Activated CD8-positive, alpha-beta memory T cell treated with anti-CD3 and anti-CD28 coated beads, Interleukin-2, amount 50 U/mL, for 1 hour (primary cell): ENCODE measurements around the gene MINAR2.

Source experiments
- DNase-seq: peaks from one replicate; pipeline ENCODE4 v3.0.0-alpha.2; 2020; ENCODE audit errors: extremely low read depth

MINAR2 gene

DNA sequence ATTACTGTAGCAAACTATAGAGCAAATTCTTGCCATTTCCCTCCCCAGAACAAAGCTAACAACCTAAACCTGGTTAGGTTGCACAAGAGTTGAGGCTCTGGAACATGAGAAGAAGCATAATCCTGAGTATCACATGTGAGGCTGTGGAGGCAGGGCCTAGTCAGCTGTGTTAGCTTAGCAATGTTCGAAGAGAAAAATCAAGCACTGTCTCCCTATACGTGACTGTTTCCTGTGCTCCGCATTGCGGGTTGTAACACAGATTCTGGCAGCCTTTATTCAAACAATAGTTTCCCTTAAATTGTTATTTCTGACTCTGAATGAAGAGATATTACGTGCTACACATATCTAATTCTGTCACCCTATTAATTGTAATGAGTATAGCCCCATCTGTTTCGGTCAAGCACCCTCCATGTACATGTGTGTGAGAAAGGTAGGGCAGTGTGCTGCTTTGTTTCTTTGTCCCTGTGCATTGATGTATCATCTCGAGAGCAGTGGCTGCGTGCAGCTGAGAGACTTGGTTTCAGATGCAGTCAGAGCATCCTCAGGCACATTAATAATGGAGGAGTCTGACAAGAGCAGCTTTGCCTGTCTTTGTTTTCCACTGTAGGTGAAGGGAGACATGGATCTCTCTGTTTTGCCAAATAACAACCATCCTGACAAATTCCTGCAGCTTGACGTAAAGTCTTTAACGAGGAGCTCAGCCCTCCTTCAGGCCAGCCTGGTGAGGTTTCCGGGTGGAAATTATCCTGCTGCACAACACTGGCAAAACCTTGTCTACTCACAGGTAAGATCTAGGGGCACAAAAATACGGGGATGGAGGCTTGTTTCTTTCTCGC is at the start of gene MINAR2:
TSS of gene MINAR2 (plus strand) at position 523 of the 836 bp plus-strand sequence. CDS start at position 620, 97 bp downstream.
- DNase-seq: no peak

- DNase-seq: no peak
These were observed 49.2 kb upstream of the MINAR2 start for GRCh38 chr5:129698661-129699060.

DNA sequence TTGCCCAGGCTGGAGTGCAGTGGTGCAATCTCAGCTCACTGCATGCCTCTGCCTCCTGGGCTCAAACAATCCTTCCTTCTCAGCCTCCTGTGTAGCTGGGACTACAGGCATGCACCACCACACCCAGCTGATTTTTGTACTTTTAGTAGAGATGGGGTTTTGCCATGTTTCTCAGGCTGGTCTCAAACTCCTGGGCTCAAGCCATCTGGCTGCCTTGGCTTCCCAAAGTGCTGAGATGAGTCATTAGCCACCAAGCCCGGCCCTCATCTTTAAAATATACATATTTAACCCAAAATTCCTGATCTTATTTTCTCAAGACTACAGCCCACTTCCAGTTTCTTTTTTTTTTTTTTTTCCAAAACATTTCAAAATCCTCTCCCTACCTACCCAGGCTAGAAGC is 31.7 kb upstream of the MINAR2 start:
- no peak for DNase-seq

- DNase-seq: no peak
These were observed 31.2 kb upstream of the MINAR2 start for GRCh38 chr5:129716651-129717050.

- DNase-seq: no peak
These were observed 30.1 kb upstream of the MINAR2 start for GRCh38 chr5:129717751-129718310.

DNA sequence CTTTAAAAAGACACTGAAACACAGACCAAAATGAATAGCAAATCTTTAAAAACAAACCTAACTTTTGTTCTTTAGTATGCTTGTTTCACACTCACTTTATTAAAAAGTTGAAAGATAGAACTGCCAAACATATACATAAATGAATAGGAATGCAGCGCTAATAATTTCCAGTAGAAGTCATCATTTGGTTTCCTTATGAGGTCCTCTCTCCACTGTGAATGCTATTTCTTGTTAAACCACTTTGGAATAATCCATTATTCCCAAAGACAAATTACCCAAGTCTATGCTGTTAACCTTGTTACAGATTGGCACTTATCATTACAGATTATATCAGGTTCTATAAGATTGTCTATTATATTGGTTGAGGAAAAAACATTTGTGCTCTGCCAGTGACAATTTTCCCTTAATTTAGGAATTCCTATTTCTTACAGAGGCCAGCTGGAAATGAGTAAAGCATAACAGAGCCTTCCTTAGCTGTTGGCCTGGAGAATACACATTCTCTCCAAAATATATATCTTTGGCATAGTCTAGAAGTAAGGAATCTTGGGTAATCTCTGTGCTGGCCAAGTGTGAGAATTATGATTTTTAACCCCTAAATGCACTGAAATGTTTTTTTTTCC is 29.3 kb upstream of the MINAR2 start:
- no peak for DNase-seq

DNA sequence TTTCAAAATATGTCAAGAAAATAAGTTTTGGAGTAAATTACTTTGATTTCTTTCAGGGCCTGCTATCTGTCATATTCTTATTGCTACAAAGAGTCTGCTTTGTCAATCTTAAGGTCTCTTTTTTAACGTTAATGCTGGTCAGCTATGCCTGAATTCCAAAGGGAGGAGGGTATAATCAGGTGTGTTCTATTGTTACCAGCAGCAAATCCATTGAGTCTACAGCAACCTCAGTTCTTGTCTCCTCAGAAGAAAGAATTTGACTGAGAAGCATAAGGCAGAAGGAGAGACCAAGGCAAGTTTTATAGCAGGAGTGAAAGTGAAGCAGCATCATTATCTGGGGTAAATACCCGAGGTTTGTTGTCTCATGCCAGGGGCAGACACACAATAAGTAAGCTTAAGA is 23.7 kb upstream of the MINAR2 start:
- DNase-seq: no peak

DNA sequence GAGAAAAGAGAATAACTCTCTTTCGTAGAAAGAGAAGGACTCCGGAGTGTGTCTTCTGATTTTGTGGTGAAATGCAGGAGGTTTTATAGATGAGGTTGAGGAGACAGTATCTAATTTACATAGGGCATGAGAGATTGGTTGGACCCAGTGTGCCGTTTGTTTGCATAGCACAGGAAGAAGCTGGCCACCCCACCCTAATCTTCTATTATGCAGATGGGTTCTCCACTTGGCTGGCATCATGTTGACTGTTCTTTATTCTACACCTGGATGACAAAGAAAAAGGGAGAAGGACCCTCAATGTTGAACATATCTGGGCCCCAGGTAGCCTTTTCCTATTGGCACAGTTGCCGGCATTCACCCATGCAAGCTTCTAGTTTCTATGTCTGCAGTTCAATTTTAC is 23.2 kb upstream of the MINAR2 start:
- DNase-seq: no peak

DNA sequence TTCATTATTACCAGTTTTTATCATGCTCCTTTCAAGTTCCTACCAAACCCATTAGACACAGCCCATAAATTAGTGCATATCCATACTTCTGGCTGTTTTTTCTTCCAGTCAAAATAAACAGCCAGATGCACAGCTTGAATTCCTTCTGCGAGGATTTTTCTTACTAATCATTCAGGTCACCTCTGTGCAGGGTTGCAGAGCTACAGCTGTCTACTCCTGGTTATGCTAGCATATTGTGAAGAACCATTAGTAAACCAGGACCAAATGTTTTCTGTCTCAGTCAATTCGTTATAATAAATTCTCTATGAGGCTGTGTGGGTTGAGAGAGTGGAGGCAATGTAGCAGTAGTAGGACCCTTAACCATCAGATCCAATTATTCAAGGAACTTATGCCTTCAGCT is 8.1 kb upstream of the MINAR2 start:
- no peak for DNase-seq

DNA sequence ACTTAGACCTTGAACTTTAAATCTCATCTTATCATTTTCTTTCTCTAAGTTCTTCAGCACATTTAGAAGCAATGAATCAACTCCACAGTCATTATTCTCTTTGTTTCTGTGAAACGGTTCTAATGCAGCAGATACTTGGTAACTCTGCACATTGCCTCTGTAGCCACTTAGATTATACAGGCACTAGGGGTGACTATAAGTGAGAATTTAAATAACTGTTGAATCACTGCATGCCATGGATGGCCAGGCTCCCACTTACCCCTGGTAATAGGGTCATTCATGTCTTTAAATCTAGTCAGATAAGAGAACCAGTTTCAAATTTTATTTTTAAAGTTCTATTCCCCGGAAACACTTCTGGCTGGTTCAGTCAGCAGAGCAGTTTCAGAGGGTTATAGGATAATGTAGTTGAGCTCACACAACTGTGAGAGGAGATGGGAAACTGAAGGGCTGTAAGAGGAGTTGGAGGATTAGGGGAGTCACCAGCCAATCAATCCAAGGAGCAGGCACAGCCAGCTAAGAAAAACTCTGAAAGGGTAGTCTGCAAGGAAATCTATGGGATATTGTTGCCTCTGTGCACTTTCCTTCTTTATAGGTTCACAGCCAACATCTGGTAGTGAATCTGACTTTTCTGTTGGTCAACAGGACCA is 4.2 kb upstream of the MINAR2 start:
- DNase-seq: no peak

DNA sequence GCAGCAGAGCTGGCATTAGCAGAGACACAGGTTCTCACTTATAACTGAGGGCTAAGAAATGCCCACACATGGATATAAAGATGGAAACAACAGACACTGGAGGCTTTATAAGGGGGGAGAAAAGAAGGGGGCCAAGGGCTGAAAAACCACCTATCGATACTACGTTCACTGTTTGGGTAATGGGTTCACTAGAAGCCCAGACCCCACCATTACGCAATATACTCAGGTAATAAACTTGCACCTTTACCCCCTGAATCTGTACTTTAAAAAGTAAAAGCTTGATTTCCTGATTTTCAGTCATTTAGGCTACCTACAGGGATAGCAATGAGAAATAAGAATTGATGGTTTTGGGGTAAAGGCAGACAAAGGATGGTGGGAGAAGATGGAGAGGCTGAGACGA is 1.9 kb upstream of the MINAR2 start:
- no peak for DNase-seq

DNA sequence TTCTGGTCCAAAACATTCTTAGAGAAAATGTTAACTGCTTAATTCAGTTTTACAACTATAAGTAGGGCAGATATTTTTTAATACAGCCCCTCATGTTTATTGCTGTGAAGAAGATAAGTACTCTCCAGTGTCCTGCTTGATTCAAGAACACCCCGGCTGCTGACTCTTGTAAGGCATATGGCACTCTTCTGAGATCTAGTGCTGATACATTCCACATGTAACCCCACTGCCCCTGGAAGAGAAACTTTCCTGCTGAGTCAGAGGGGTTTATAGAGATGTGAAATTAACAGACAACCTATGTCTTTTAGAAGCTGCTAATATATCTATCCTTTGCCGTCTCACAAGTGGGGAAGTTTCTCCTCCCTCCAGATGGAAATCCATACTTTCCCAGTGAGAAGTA is 1.0 kb upstream of the MINAR2 start:
- DNase-seq: no peak

DNA sequence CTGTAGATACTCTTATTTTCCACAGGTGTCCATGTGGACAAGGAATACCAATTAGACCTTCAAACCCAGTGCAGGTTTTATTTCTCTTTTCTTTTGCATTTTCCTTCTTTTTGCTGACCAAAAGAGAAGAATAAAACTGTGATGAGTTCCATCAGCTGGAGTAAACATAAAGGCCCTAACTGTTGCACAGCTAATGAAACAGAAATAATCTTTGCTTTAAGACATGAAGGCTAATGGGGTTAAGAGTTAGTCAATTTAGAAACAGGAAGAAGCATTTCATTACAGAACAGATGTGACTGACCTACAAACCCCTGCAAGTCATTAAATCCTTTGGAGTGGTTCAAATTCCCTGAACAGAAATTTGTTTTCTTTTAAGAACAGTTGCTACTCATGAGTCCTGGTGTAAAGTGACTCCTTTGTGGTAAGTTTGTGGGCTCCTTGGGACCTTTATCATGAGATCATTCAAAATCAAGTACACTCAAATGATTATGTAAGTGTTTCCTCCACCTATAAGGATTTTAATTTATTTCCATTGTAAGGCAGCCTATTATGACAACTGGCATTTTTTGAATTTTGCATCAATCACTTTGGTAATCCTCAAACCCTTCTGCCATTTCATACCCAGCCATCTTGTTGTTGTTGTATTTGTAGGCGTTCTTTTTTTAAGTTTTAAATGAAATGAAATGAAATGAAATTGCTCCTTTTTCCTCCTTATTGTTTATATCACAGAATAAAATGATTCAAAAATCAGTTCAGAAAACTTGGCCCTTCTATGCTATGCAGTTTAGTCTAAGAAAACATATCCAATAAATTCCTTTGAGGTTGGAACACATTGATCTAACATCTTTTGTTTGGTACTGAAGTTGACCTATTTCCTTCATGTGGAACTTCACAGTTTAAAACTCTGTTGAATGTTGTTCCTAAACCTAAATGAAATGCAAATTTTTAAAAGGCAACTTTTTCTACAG is 1.3 kb downstream of the MINAR2 start:
- DNase-seq: no peak

DNA sequence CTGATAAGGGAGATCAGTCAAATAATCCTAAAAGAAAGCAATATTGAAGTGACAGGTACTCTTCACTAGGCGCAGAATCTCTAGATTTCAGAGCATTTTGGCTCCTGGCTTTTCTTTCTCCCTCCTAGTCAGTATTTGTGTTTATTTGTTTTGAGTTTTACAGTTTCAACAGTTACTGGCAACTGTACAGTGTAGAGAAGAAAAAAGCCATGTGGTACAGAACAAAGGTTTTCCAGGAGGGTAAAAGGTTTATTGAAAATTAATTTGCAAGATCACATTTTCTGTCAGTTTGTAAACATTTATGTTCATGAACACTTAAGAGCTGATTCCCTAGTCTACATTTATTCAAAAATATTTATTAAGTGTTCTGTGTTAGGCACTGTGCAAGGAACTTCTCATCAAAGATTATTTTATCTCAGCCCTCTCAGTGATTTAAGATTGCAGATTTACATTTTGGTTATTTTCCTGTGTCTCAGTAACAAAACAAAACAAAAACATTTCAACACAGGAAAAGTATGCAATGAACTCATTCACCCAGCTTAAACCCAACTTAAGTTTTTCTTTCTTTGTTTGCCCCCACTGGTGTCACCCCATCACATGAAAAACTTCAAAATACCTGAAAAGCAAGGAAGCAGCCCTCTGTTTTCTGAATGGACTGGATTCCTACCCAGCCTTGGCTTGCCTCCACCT is 12.9 kb downstream of the MINAR2 start:
- no peak for DNase-seq

GRCh38 chr5:129763651-129764050 is 15.8 kb downstream of the MINAR2 start:
- DNase-seq: no peak

DNA sequence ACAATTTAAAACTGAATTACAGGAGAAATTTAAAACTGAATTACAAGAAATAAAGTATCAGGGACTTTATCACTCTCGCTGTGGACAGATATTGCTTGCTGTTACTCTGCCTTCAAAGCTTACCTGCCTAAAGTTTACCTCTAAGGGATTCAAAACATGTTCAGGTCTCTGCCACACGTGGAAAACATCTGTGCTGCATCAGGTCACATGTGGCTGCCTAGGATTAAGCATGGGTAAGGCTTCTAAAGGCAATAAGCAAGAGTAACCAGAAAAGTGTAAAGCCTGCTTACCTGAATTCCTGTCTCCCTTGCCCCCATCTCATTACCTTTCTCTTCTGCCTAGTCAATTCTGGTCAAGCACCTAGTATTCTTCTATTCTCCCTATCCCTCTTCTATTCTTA is 18.9 kb downstream of the MINAR2 start:
- DNase-seq: no peak

- no peak for DNase-seq
These were observed 20.1 kb downstream of the MINAR2 start for GRCh38 chr5:129767927-129768380.

DNA sequence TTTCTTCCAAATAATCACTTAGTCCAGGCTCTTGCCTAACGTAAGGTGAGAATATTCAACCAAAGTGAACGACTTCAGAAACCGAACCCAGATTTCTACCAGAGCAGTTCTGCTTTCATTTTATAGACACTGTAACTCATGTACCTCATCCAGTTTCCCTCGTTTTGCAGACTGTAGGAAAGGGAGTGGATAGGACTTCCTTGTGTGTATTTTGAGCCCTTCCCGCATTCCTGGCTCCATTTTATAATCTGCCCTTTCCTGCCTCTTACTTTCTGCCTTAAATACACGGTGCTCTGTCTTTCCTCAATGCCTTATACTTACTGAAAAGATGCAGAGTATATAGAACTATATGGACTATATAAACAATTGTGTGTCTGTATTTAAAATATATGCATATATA is 20.8 kb downstream of the MINAR2 start:
- no peak for DNase-seq

DNA sequence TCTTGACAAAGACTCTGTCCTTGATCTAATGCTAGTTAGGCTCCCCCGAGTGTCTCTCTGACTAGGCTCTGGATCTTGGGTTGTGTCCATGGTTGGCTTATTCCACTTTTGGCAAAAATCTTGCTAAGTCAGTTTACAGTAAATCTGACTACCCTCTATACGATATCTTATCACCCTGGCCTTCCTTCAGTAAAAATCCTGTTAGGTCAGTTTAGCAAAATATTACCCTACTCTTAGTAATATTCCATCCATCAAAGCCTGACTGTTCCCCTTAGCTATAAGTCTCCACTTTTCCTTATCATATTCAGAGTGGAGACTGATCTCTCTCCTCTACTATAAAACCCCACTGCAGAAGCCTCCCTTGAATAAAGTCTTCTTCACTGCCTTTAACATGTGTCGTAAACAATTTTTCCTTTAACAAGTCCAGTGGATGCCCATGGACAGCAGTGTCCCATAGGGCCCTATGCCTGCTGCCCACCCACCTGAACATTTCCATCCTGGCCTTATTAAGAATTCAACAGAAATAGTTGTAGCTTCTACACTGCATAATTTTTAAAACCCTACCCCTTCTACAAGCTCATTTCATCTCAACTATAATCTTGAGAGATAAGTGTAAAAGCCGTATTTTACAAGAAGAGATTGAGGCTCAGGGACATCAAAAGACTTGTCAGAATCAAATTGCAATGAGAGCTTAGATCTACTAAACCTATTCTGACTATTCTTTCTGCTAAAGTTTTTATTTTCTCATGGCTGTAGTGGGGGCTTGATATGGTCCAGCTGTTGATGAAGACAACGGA is 22.3 kb downstream of the MINAR2 start:
- DNase-seq: no peak
